GM12878 (cell line): Measurements from ENCODE around the gene MCTP2. TPM values are rescaled to one million over a fixed set of nuclear protein-coding genes. Genes with fewer than 3 reads are reported as not detected.
A peak's percentile ranks its signal among the peaks of the same experiment; 100 is the strongest.

ENCODE experiments used
- ATAC-seq: fragments of 200-7000 bp; cut with Tn5 transposase; 3 replicates; pipeline ENCODE4 v1.9.1; 2020; ENCODE audit warnings: mild to moderate bottlenecking, moderate library complexity
- BruUV-seq: library from RNA; stranded (reverse); fragments of 400-500 nt; replicated peaks from 2 replicates; lab custom pipeline; 2021; lab: Mats Ljungman, UMichigan
- CTCF ChIA-PET: fragments of 300-600 bp; sonication (Branson Sonifier 250); formaldehyde crosslinking; extraction: SDS; loops from one replicate; lab custom pipeline; 2021; ENCODE audit warnings: inconsistent platforms; lab: Yijun Ruan, JAX
- POLR2A ChIA-PET: fragments of 350-600 bp; formaldehyde crosslinking; extraction: SDS; loops from one replicate; lab custom pipeline; 2021; ENCODE audit warnings: inconsistent platforms; lab: Charles Lee
- RAD21 ChIA-PET: fragments of 300-600 bp; sonication (Branson Sonifier 250); formaldehyde crosslinking; loops from one replicate; lab custom pipeline; 2023; ENCODE audit warnings: antibody characterized with exemption; ENCODE audit not compliant: unreplicated experiment; lab: Charles Lee
- SMC1A ChIA-PET: fragments of 300-600 bp; sonication (Branson Sonifier 250); formaldehyde crosslinking; loops from one replicate; lab custom pipeline; 2023; ENCODE audit not compliant: unreplicated experiment, uncharacterized antibody; lab: Charles Lee
- DNase-seq: peaks from one replicate; pipeline ENCODE4 v3.0.0-alpha.2; 2011; ENCODE audit warnings: low read depth, low spot score
- FAIRE-seq: peaks from 3 replicates; lab custom pipeline; 2011; peaks lifted over from hg19 to GRCh38; lab: Jason Lieb, UNC
- H2AFZ ChIP-seq: 2 replicates; pipeline ENCODE4 v1.6.0; 2011; ENCODE audit warnings: low read depth, low read length, control low read depth; ENCODE audit not compliant: control insufficient read depth
- H3K27ac ChIP-seq: 2 replicates; pipeline ENCODE4 v1.5.1; 2011; ENCODE audit warnings: control low read depth; ENCODE audit not compliant: control insufficient read depth, insufficient read depth
- H3K27me3 ChIP-seq, 2 experiments: replicated peaks in 1 of 2; 2 replicates each; pipeline versions ENCODE4 v1.6.0 to v1.6.1; 2011; ENCODE audit warnings: low read length in 1 of 2; ENCODE audit not compliant: control insufficient read depth in 2 of 2, insufficient read depth in 2 of 2
- H3K36me3 ChIP-seq, 2 experiments: 2 replicates each; pipeline ENCODE4 v1.5.1; 2011; ENCODE audit warnings: low read length in 1 of 2; ENCODE audit not compliant: control insufficient read depth in 2 of 2, insufficient read depth in 2 of 2
- H3K4me1 ChIP-seq: 2 replicates; pipeline ENCODE4 v1.6.1; 2011; ENCODE audit warnings: mild to moderate bottlenecking, low read length, moderate library complexity, mixed read lengths; ENCODE audit not compliant: control insufficient read depth, insufficient read depth
- H3K4me2 ChIP-seq: 2 replicates; pipeline ENCODE4 v1.6.0; 2011; ENCODE audit warnings: control low read depth; ENCODE audit not compliant: control insufficient read depth, insufficient read depth
- H3K4me3 ChIP-seq: fragments of 200-600 bp; sonication (generic); 2 replicates; pipeline ENCODE4 v1.5.1; 2016
- H3K79me2 ChIP-seq: 2 replicates; pipeline ENCODE4 v1.6.0; 2011; ENCODE audit warnings: low read length; ENCODE audit not compliant: control insufficient read depth, insufficient read depth
- H3K9ac ChIP-seq: 2 replicates; pipeline ENCODE4 v1.8.0; 2011; ENCODE audit warnings: low read length, control low read depth, mixed read lengths; ENCODE audit not compliant: control insufficient read depth, insufficient read depth
- H3K9me3 ChIP-seq: replicated peaks from 3 replicates; pipeline ENCODE4 v1.5.1; 2011; ENCODE audit warnings: mild to moderate bottlenecking, low read length; ENCODE audit not compliant: control insufficient read depth, insufficient read depth
- H4K20me1 ChIP-seq: 2 replicates; pipeline ENCODE4 v1.6.0; 2011; ENCODE audit not compliant: control insufficient read depth, insufficient read depth
- ATF7 ChIP-seq: fragments of 450-650 bp; IDR thresholded peaks from 2 replicates; pipeline ENCODE4 v1.6.1; 2016; ENCODE audit warnings: low read depth, mild to moderate bottlenecking
- BCLAF1 ChIP-seq: fragments of 450-650 bp; IDR thresholded peaks from 2 replicates; pipeline ENCODE4 v1.6.1; 2017; ENCODE audit warnings: antibody characterized with exemption, mild to moderate bottlenecking, moderate library complexity
- BMI1 ChIP-seq: fragments of 450-650 bp; IDR thresholded peaks from 2 replicates; pipeline ENCODE4 v1.6.1; 2016; ENCODE audit warnings: mild to moderate bottlenecking, moderate library complexity, borderline replicate concordance
- CUX1 ChIP-seq: IDR thresholded peaks from 2 replicates; pipeline ENCODE4 v1.6.1; 2012; ENCODE audit warnings: improper control_type of control experiment, low read depth, low read length; ENCODE audit not compliant: insufficient replicate concordance
- IKZF2 ChIP-seq, 2 experiments: fragments of 450-650 bp; IDR thresholded peaks; 2 replicates each; pipeline ENCODE4 v1.6.1; 2017; ENCODE audit warnings: mild to moderate bottlenecking in 2 of 2, moderate library complexity in 2 of 2
- RELB ChIP-seq: fragments of 450-650 bp; IDR thresholded peaks from 2 replicates; pipeline ENCODE4 v1.6.1; 2017; ENCODE audit warnings: low read depth, mild to moderate bottlenecking, moderate library complexity
- ZNF687 ChIP-seq: fragments of 450-650 bp; IDR thresholded peaks from 2 replicates; pipeline ENCODE4 v1.6.1; 2017; ENCODE audit warnings: mild to moderate bottlenecking, moderate library complexity
- WGBS: methylation state at CpG from one replicate; pipeline ENCODE4 v1.1.6; 2016; ENCODE audit warnings: low lambda C conversion rate; ENCODE audit not compliant: insufficient replicate concordance, insufficient coverage; ENCODE audit errors: missing lambda C conversion rate; 5-methylcytosine and 5-hydroxymethylcytosine counted together
- in situ Hi-C: fragments of 300-500 bp; cut with MboI; formaldehyde crosslinking; loops from 9 replicates; pipeline ENCODE4 v1.14.3; 2018; ENCODE audit warnings: mixed read lengths
- intact Hi-C: fragments of 100-400 bp; cut with micrococcal nuclease; formaldehyde crosslinking; loops from one replicate; pipeline ENCODE4 v1.14.2; 2022; ENCODE audit not compliant: unreplicated experiment
- polyA plus RNA-seq, 11 experiments: library from polyadenylated mRNA; depleted of rRNA in 4 of 11; unstranded in 6 of 11; stranded (reverse) in 5 of 11; fragments of >200 nt; fragmentation: Nextera tagmentation in 4 of 11; fragmentation: Illumina TruSeq in 1 of 11; extraction: Ambion mirVana in 4 of 11; extraction: Trizol in 1 of 11; gene quantifications; 1 replicate in 1 of 11; 2 replicates in 10 of 11; pipeline versions ENCODE4 v1.2.1 to v1.2.3, GENCODE V29; 2011 to 2016; ENCODE audit warnings: inconsistent platforms in 2 of 11, missing spikeins in 2 of 11, low read depth in 1 of 11
- total RNA-seq, 4 experiments: library from RNA; depleted of rRNA in 3 of 4; stranded (reverse); fragments of >200 nt in 3 of 4; fragmentation: Illumina TruSeq in 1 of 4; extraction: Trizol in 1 of 4; gene quantifications; 2 replicates each; pipeline versions ENCODE4 v1.2.1 to v1.2.3, GENCODE V29; 2013 to 2021

Gene MCTP2
- total and polyA plus RNA-seq, 10 of the 15 experiments (the other 5 are each of a cell fraction or from before 2014, with no cell fraction given): 0.24 to 48.5 (median 0.88) TPM

GRCh38 chr15:94272251-94272898, 41.0 kb downstream of the MCTP2 start:
- H3K27ac ChIP-seq: no peak overlapping the region
- ChIA-PET SMC1A (interaction anchor here (0.6 to 1.0 kb wide), 2 partner anchors 15 to 34 kb away, joined by 3 to 4 read pairs; no protein-coding TSS in a partner anchor), RAD21 (interaction anchor here (1.0 kb wide), 1 partner anchor 16 kb away, joined by 3 read pairs; no protein-coding TSS in a partner anchor), POLR2A (interaction anchor here (0.6 kb wide), 1 partner anchor 14 kb away, joined by 3 read pairs; no protein-coding TSS in a partner anchor), CTCF (interaction anchor here (1.6 kb wide), 1 partner anchor 43 kb away, joined by 3 read pairs; no protein-coding TSS in a partner anchor)
- H3K4me3 ChIP-seq: no peak overlapping the region
- 14% methylated on average over 7 of the region's 7 CpGs for WGBS
- H3K36me3 ChIP-seq: no peaks in the 10 kb centered on the region
- H3K4me1 ChIP-seq: no peaks in the 10 kb centered on the region
- no peaks in the 10 kb centered on the region for H3K79me2 ChIP-seq
- H3K27me3 ChIP-seq: no peaks in the 10 kb centered on the region
- no TSS peak for BruUV-seq
- H3K9ac ChIP-seq: no peak overlapping the region
- intact Hi-C loops (no loop called here), in situ Hi-C loops (no loop called here)
- H3K9me3 ChIP-seq: no peaks in the 10 kb centered on the region; the same call in 2 of the 3 replicates
- DNase-seq (peak; percentile 32), FAIRE-seq (no peak), ATAC-seq (peak; percentile 82)
- H4K20me1 ChIP-seq: no peaks in the 10 kb centered on the region
- H3K4me2 ChIP-seq: no peak overlapping the region
- H2AFZ ChIP-seq: no peak overlapping the region
- peak; percentile 70; the same call in 1 of the 2 replicates for TF ChIP-seq ATF7
- TF ChIP-seq BCLAF1: no peak
- peak; percentile 77 for TF ChIP-seq ZNF687
- TF ChIP-seq IKZF2 (IDR thresholded peaks at IDR 0.05): peak; percentile 74 to 80; a peak in 3 of 4 replicates
- TF ChIP-seq RELB: peak; percentile 64
- TF ChIP-seq BMI1: peak; percentile 46; the same call in 1 of the 2 replicates
- peak; percentile 38 for TF ChIP-seq CUX1
